Activated naive CD8-positive, alpha-beta T cell treated with anti-CD3 and anti-CD28 coated beads, Interleukin-2, amount 50 U/mL, for 16 hours (primary cell): ENCODE measurements around the gene DEPDC1B.
"Not testable (repeated sequence)": the region's sequence is repeated elsewhere in the genome, so short reads cannot be mapped to it uniquely, and the experiment has no call there.

Experiments used
- DNase-seq: peaks from one replicate; pipeline ENCODE4 v3.0.0-alpha.2; 2020; ENCODE audit warnings: low read depth, low spot score

Gene DEPDC1B

GRCh38 chr5:60649288-60649917, 50.6 kb downstream of the DEPDC1B start:
- DNase-seq: no peak

GRCh38 chr5:60648175-60648574, 51.8 kb downstream of the DEPDC1B start:
- DNase-seq: no peak

- no peak for DNase-seq
Measured at GRCh38 chr5:60640901-60641300, 59.1 kb downstream of the DEPDC1B start.

GRCh38 chr5:60639544-60639943, 60.4 kb downstream of the DEPDC1B start:
- DNase-seq: no peak

GRCh38 chr5:60638300-60638699, 61.7 kb downstream of the DEPDC1B start:
- DNase-seq: no peak

- no peak for DNase-seq
Measured at GRCh38 chr5:60636644-60637043, 63.3 kb downstream of the DEPDC1B start.

- DNase-seq: no peak
Measured at GRCh38 chr5:60636001-60636400, 64.0 kb downstream of the DEPDC1B start.

GRCh38 chr5:60634051-60634450, 65.9 kb downstream of the DEPDC1B start:
- no peak for DNase-seq

GRCh38 chr5:60633341-60633740, 66.6 kb downstream of the DEPDC1B start:
- no peak for DNase-seq

GRCh38 chr5:60632153-60632552, 67.8 kb downstream of the DEPDC1B start:
- DNase-seq: no peak

GRCh38 chr5:60630836-60631235, 69.1 kb downstream of the DEPDC1B start:
- DNase-seq: no peak

- DNase-seq: no peak
Measured at GRCh38 chr5:60630179-60630578, 69.8 kb downstream of the DEPDC1B start.

- not testable (repeated sequence) for DNase-seq
Measured at GRCh38 chr5:60624875-60625274, 75.1 kb downstream of the DEPDC1B start.

GRCh38 chr5:60620752-60621151, 79.2 kb downstream of the DEPDC1B start:
- not testable (repeated sequence) for DNase-seq

- no peak for DNase-seq
Measured at GRCh38 chr5:60613826-60614225, 86.1 kb downstream of the DEPDC1B start.

- no peak for DNase-seq
Measured at GRCh38 chr5:60611099-60611740, 88.7 kb downstream of the DEPDC1B start.

- DNase-seq: no peak
Measured at GRCh38 chr5:60604771-60605170, 95.2 kb downstream of the DEPDC1B start.

- DNase-seq: no peak
Measured at GRCh38 chr5:60598424-60598823, 101.5 kb downstream of the DEPDC1B start.

GRCh38 chr5:60597572-60598320, 102.2 kb downstream of the DEPDC1B start:
- no peak for DNase-seq

- no peak for DNase-seq
Measured at GRCh38 chr5:60594715-60595477, 105.1 kb downstream of the DEPDC1B start.

GRCh38 chr5:60590172-60590571, 109.8 kb downstream of the DEPDC1B start:
- DNase-seq: no peak

- DNase-seq: not testable (repeated sequence)
Measured at GRCh38 chr5:60587312-60587711, 112.7 kb downstream of the DEPDC1B start.
